PC-3 (cell line): ENCODE data around the gene CRYGB. TPM values are rescaled to one million over a fixed set of nuclear protein-coding genes. Genes with fewer than 3 reads are reported as not detected.

ENCODE experiments used
- ATAC-seq: fragments of 200-7000 bp; cut with Tn5 transposase; 2 replicates; pipeline ENCODE4 v1.9.1; 2020; ENCODE audit warnings: mild to moderate bottlenecking, moderate library complexity
- BruUV-seq: library from RNA; stranded (reverse); fragments of 400-500 nt; replicated peaks from 2 replicates; lab custom pipeline; 2021; lab: Mats Ljungman, UMichigan
- CTCF ChIA-PET: fragments of 300-600 bp; sonication (Branson Sonifier 250); formaldehyde crosslinking; loops from one replicate; lab custom pipeline; 2022; ENCODE audit warnings: antibody characterized with exemption; lab: Charles Lee
- POLR2A ChIA-PET: fragments of 300-600 bp; sonication (Branson Sonifier 250); formaldehyde crosslinking; loops from one replicate; lab custom pipeline; 2022; ENCODE audit warnings: antibody characterized with exemption; ENCODE audit not compliant: unreplicated experiment; lab: Charles Lee
- DNase-seq: peaks from one replicate; pipeline ENCODE4 v3.0.0-alpha.2; 2015
- H2AFZ ChIP-seq: fragments of 300-600 bp; sonication (generic); 2 replicates; pipeline ENCODE4 v1.6.0; 2016; ENCODE audit warnings: antibody characterized with exemption, low read length
- H3F3A ChIP-seq: fragments of 300-600 bp; sonication (generic); one replicate; pipeline ENCODE4 v1.6.0; 2017; ENCODE audit warnings: antibody characterized with exemption, low read length, control low read depth, mild to moderate bottlenecking; ENCODE audit not compliant: unreplicated experiment
- H3K27ac ChIP-seq: fragments of 300-600 bp; sonication (generic); 2 replicates; pipeline ENCODE4 v1.5.1; 2016; ENCODE audit warnings: mild to moderate bottlenecking, low read length
- H3K27me3 ChIP-seq: fragments of 300-600 bp; sonication (generic); 2 replicates; pipeline ENCODE4 v1.6.1; 2016; ENCODE audit warnings: low read length, mixed read lengths
- H3K36me3 ChIP-seq: fragments of 300-600 bp; sonication (generic); 2 replicates; pipeline ENCODE4 v1.6.1; 2016; ENCODE audit warnings: low read depth, mixed run types, low read length, mixed read lengths
- H3K4me1 ChIP-seq: fragments of 300-600 bp; sonication (generic); 2 replicates; pipeline ENCODE4 v1.5.1; 2016; ENCODE audit warnings: low read length; ENCODE audit not compliant: insufficient read depth
- H3K4me2 ChIP-seq: fragments of 300-600 bp; sonication (generic); 2 replicates; pipeline ENCODE4 v1.6.0; 2016; ENCODE audit warnings: low read length
- H3K4me3 ChIP-seq: fragments of 300-600 bp; sonication (generic); 2 replicates; pipeline ENCODE4 v1.5.1; 2016; ENCODE audit warnings: mild to moderate bottlenecking, low read length, mixed read lengths
- H3K79me2 ChIP-seq: fragments of 300-600 bp; sonication (generic); 2 replicates; pipeline ENCODE4 v1.6.1; 2017; ENCODE audit warnings: low read length, mixed read lengths
- H3K9ac ChIP-seq: fragments of 300-600 bp; sonication (generic); 2 replicates; pipeline ENCODE4 v1.6.0; 2016; ENCODE audit warnings: mild to moderate bottlenecking, low read length
- H3K9me2 ChIP-seq: fragments of 300-600 bp; sonication (generic); replicated peaks from 2 replicates; pipeline ENCODE4 v1.6.1; 2016; ENCODE audit warnings: mixed run types, low read length, mixed read lengths
- H3K9me3 ChIP-seq: fragments of 300-600 bp; sonication (generic); 2 replicates; pipeline ENCODE4 v1.6.1; 2016; ENCODE audit warnings: low read length, mixed read lengths
- H4K20me1 ChIP-seq: fragments of 300-600 bp; sonication (generic); 2 replicates; pipeline ENCODE4 v1.6.1; 2016; ENCODE audit warnings: low read length, mixed read lengths
- CTCF ChIP-seq: fragments of 300-600 bp; sonication (generic); conservative IDR thresholded peaks from 2 replicates; pipeline ENCODE4 v1.5.1; 2017; ENCODE audit warnings: antibody characterized with exemption, low read depth, mild to moderate bottlenecking, low read length
- EZH2 ChIP-seq: fragments of 300-600 bp; sonication (generic); IDR thresholded peaks from one replicate; pipeline ENCODE4 v1.6.1; 2017; ENCODE audit warnings: antibody characterized with exemption, mild to moderate bottlenecking, low read length; ENCODE audit not compliant: unreplicated experiment
- EZH2phosphoT487 ChIP-seq: fragments of 300-600 bp; sonication (generic); IDR thresholded peaks from 2 replicates; pipeline ENCODE4 v1.6.1; 2018; ENCODE audit warnings: mild to moderate bottlenecking, antibody characterized with exemption, low read length, borderline replicate concordance
- intact Hi-C: fragments of 100-400 bp; cut with micrococcal nuclease; formaldehyde crosslinking; loops from 2 replicates; pipeline ENCODE4 v1.9.0; 2023
- total RNA-seq: library from RNA; depleted of rRNA; stranded (reverse); fragments of >200 nt; gene quantifications from 2 replicates; pipeline ENCODE4 v1.2.3, GENCODE V29; 2014

Gene CRYGB
- total RNA-seq, 1 experiment from 2014 or later, result not detected

- ATAC-seq, result no peak
- POLR2A ChIA-PET, result no interaction called here
- no peak for TF ChIP-seq EZH2
- no peak for TF ChIP-seq CTCF
- no peak for TF ChIP-seq EZH2phosphoT487
These were observed 33.2 kb upstream of the CRYGB start for GRCh38 chr2:208179028-208179609.

GRCh38 chr2:208175840-208176153, 29.8 kb upstream of the CRYGB start:
- no peak overlapping the region for H3K4me3 ChIP-seq
- POLR2A ChIA-PET, result interaction anchor here (0.6 kb wide), 1 partner anchor 63 kb away, joined by 3 read pairs; no protein-coding TSS in a partner anchor
- no peaks in the 10 kb centered on the region for H3K36me3 ChIP-seq
- no peak overlapping the region for H3K27ac ChIP-seq
- no peaks in the 10 kb centered on the region for H3K27me3 ChIP-seq
- CTCF ChIA-PET, result interaction anchor here (0.7 to 1.5 kb wide), 2 partner anchors 27 to 79 kb away, joined by 3 to 24 read pairs; partner anchors contain the start of gene IDH1
- TF ChIP-seq EZH2phosphoT487 (no peak), CTCF (no peak), EZH2 (no peak)
- H3K4me1 ChIP-seq, result 0 out of 2 replicates have a peak, but pooled peaks cover 3% of the 10 kb centered on the region
- no peak overlapping the region for H3K9ac ChIP-seq
- peak overlapping the region; percentile 79; the same call in 1 of the 2 replicates for H3K4me2 ChIP-seq
- H4K20me1 ChIP-seq, result no peaks in the 10 kb centered on the region
- BruUV-seq, result no TSS peak
- H3F3A ChIP-seq, result no peaks in the 10 kb centered on the region
- H3K9me2 ChIP-seq, result no peaks in the 10 kb centered on the region
- no peak for ATAC-seq
- DNase-seq, result no peak
- intact Hi-C loops, result loop anchor here (1.0 kb wide), 2 partner anchors 73 to 80 kb away; partner anchors contain the start of gene IDH1
- peak overlapping the region; percentile 66; the same call in 1 of the 2 replicates for H2AFZ ChIP-seq
- H3K79me2 ChIP-seq, result no peaks in the 10 kb centered on the region
- H3K9me3 ChIP-seq, result no peaks in the 10 kb centered on the region

More at GRCh38 chr2:208179028-208179609, 33.2 kb upstream of the CRYGB start:
- 0 out of 2 replicates have a peak, but pooled peaks cover 3% of the 10 kb centered on the region for H3K4me1 ChIP-seq
- DNase-seq, result no peak
- H3K4me2 ChIP-seq, result no peak overlapping the region
- H2AFZ ChIP-seq, result no peak overlapping the region
- H3K9me3 ChIP-seq, result no peaks in the 10 kb centered on the region
- H3K36me3 ChIP-seq, result no peaks in the 10 kb centered on the region
- H3F3A ChIP-seq, result no peaks in the 10 kb centered on the region
- intact Hi-C loops, result no loop called here
- no peaks in the 10 kb centered on the region for H4K20me1 ChIP-seq
- no peak overlapping the region for H3K9ac ChIP-seq
- no peaks in the 10 kb centered on the region for H3K9me2 ChIP-seq
- 0 out of 2 replicates have a peak, but pooled peaks cover under 1% of the 10 kb centered on the region for H3K27me3 ChIP-seq
- no peak overlapping the region for H3K27ac ChIP-seq
- H3K4me3 ChIP-seq, result no peak overlapping the region
- no peaks in the 10 kb centered on the region for H3K79me2 ChIP-seq
- no TSS peak for BruUV-seq
- CTCF ChIA-PET, result no interaction called here
